HG03469 (cell line): ENCODE results near the gene GIMAP2.
"Not testable (repeated sequence)": the region's sequence is repeated elsewhere in the genome, so short reads cannot be mapped to it uniquely, and the experiment has no call there.

ENCODE experiments used
- ATAC-seq: cut with Tn5 transposase; IDR thresholded peaks from one replicate; pipeline ENCODE4 v1.9.1; 2021; ENCODE audit warnings: mild to moderate bottlenecking, moderate library complexity, moderate number of reproducible peaks; ENCODE audit not compliant: unreplicated experiment

GIMAP2 gene

DNA sequence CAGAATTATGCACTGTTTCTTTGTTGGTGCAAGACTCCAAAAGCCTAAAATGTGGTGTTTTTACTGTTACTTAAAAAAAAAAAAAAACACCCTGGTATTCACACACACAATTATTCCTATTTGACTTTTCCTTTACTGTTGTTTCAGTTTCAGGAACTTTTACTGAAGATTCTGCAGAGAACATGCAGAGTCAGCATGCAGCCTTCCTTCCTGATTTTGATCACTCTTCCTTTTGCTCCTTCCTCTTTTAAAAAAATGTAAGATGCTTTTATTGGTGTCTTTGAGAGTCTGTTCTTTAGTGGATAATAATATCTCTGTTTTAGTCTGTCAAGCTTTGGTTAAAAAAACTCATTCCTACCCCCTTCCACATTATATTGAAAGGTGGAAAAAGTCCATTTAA lies 9.2 kb upstream of the GIMAP2 start:
- not testable (repeated sequence) for ATAC-seq

DNA sequence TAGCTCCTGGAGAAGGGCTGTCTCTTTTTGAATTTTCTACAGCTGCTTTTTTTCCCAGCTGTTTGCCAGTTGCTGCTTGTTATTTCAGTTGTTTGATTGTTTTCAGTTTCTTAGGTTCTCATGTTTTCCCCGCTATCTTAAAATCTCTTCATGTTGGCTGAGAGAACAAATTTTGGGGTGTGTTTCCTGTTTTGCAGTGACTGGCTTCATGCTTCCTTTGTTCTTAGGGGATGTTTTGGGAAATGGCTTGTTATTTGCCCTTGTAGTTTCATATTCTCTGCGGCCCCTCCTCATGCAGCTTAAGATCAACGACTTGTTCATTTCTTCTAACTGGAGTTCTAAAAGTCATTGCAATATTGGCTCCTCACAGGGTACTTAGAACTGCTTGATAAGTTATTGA lies 8.7 kb upstream of the GIMAP2 start:
- ATAC-seq, result not testable (repeated sequence)

DNA sequence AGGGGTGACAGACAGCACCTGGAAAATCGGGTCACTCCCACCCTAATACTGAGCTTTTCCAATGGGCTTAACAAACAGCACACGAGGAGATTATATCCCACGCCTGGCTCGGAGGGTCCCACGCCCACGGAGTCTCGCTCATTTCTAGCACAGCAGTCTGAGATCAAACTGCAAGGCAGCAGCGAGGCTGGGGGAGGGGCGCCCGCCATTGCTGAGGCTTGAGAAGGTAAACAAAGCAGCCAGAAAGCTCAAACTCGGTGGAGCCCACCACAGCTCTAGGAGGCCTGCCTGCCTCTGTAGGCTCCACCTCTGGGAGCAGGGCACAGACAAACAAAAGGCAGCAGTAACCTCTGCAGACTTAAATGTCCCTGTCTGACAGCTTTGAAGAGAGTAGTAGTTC lies 6.9 kb upstream of the GIMAP2 start:
- ATAC-seq, result not testable (repeated sequence)

DNA sequence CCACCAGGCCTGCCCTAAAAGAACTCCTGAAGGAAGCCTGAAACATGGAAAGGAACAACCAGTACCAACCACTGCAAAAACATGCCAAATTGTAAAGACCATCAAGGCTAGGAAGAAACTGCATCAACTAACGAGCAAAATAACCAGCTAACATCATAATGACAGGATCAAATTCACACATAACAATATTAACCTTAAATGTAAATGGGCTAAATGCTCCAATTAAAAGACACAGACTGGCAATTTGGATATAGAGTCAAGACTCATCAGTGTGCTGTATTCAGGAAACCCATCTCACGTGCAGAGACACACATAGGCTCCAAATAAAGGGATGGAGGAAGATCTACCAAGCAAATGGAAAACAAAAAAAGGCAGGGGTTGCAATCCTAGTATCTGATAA lies 5.1 kb upstream of the GIMAP2 start:
- not testable (repeated sequence) for ATAC-seq

DNA sequence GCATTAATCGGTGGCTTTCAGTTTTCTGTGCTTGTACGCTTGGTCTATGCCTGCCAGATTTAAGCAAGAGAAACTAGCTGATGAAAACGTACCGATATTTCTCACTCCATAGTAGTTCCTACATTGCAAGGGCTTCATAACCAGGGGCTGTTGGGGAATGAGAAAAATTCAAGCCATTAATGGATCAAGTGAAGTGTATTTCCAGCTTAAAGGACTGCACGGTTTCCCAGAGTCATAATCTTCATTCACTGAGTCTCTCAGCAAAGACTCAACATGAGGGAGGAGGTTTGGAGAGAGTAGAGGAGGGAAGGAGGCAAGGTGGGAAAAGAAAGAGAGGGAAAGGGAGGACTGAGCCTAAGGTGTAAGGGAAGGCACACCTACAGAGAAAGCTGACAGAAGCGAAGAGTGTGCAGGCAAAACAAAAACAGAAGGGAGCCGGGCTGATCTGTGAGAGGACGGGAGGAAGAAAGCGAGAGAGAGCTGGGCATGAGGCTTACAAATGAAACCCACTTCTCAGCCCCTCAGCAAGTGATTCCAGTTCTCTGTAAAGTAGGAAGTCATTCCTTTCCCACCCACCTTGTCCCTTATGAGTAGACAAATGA lies 625 bp downstream of the GIMAP2 start:
- no peak for ATAC-seq

DNA sequence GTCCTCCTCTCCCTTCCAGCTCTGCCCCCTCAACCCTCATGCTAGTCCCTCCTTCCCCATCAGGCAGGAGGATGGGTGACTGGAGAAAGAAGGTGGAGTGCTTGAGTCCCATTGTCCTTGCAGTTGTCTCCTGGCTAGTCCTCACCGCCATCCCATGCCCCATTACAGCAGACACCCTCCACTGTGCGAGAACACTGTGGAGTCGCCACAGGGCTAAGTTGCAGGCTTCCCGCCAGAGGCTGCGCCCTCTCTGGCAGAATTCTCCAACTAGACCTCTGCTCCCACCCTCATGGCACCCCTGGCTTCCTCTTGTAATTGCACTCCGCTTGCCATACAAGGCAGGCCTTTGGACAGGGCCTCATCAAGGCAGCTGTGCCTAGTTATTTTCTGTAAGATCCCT lies 3.1 kb downstream of the GIMAP2 start:
- ATAC-seq, result no peak

DNA sequence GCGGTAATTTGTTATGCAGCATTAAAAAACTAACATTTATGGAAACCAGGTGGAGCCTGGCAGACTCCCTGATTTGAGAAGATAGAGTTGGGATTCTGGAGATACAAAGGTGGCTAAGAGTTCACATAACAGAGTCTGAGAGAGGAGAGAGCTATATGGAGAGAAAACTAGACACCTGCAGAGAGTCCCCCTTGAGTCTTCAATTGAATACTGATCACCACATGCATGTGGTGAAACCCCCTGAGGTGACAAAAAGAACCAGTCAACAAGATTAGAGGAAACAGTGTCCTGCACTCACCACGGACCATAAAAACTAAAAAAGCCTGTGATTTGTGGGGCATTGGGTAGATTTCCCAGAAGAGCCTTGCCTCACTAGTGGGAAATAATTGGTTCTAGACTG lies 10.1 kb downstream of the GIMAP2 start:
- no peak for ATAC-seq

DNA sequence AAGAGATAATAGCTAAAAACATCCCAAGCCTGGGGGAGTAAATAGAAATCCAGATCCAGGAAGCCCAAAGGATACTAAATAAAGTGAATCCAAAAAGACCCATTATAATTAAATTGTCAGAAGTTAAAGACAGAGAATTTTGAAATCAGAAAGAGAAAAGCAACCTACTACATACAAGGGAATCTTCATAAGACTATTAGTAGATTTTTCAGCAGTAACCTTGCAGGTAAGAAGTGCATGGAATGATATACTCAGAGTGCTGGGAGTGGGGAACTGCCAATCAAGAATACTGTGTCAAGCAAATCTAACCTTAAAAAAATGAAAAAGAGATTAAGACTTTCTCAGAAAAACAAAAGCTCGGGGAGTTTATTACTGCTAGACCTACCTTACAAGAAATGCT lies 17.7 kb downstream of the GIMAP2 start:
- ATAC-seq, result no peak

DNA sequence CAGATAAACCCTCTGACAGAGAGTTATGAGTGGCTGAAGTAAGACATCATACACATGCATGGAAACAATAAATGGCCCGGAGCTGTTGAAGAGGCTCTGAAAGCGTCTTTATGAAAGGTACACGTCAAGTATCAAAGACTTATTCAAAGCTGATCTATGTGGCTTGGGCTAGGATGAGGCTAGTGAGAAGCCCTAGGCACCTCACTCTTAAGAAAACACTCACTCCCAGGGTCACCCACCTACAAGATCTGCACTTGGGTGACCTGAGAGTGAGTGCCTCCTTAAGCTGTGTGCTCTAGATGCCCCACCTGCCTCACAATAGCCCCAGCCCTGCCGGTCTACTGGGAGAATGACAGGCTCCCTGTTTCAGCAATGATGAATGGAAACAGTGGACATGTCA lies 29.8 kb downstream of the GIMAP2 start:
- no peak for ATAC-seq

DNA sequence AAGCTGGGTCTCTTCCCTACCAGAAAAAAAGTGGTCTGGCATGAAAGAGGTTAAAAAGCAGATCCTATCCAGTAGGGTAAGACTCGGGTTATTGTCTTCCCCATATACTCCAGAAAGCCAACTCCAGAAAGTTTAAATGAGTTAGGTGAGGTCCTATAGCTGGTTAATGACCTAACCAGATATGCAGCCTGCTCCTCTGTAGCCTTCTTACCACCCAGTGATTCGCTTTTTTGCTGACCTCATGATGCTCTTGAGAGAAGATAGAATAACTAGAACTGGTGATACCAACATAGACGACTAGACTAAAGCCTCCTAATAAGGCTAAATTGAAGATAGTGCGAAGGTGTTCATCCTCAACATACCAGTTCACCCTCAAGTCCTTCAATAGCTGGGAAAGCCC lies 30.2 kb downstream of the GIMAP2 start:
- ATAC-seq, result no peak

DNA sequence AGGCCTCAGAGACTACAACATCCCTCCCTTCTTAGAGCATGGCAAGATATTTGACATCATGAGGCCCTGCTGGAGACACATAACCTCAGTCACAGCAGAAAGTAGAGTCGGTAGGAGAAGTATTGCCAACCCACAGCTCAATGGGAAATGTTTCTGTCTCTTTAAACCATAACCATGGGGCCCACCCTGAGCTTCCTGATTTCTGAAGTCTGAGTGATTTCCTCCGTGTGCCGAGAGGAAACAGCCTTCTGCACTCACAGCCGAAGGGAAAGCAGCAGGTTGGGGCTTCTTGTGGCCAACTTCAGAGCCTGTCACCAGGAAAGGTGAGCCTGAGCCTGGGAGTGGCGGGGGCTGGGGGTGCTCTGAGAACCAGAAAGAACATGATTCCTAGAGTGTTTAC lies 30.9 kb downstream of the GIMAP2 start, which contains the start of gene GIMAP1:
Gene GIMAP1, plus strand, starts transcription at position 246 of the 400 bp plus-strand sequence. CDS start 2,435 bp downstream, outside the sequence.
- ATAC-seq, result no peak

DNA sequence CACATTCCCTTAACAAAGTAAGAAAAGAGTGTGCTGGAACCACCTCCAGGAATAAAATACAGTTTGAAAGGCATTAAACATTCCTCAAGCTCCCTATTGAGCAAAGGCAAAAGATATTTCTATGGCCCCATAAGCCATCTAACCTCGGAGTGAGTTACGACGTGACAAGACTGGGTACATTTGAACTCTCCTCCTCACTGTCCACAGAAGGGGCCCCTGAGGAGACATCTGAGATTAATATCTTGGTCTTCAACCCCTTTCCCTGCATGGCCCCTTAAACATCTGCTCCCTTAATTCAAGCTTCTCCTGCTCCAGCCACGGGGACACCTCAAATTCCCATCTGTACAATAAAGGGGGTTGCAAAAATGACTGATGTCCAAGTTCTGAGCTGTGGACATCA lies 31.4 kb downstream of the GIMAP2 start:
- ATAC-seq, result no peak

DNA sequence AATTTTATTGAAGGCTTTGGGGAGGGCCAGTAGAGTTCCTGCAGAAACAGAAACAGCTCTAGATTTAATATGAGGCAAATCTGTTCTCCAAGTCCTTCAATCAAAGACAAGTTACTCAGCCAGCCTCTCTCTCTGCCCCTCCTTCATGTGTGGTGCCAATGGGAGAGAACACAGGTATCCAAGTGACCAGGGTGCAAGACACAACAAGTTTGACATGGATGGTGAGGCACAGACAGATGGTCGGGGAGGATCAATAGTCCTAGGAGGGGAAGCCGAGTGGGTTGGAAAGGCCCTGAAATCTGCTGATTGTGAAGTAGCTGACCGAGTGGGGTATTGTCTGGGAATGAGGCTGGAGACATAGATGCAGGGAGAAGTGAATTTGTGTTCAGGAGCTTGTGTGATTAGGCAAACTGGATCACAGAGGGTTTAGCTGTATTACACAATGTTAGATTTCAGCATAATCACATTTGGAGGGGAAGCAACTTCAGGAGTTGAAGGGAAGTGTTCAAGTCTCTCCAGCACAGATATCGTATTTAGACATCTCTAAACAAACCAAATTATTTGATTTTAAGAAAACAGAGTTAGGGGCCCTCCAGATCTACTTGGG lies 32.4 kb downstream of the GIMAP2 start:
- no peak for ATAC-seq

DNA sequence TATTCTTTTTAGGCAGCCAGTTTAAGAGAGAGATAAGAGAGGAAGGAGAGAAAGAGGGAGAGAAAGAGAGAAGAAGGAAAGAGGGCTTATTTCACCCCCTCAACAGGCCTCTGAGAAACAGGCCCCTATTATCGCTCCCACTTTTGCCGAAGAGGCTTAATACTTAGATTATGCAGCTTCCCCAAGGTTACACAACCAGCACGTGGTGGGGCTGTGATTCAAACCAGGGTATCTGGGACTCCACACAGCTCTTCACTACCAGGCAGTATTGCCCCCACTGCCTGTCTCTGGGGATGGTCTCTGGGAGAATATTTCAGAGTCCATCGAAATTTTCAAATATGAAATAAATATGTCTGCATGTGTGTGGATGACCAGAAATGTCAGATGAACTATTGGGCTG lies 33.9 kb downstream of the GIMAP2 start:
- ATAC-seq, result no peak

DNA sequence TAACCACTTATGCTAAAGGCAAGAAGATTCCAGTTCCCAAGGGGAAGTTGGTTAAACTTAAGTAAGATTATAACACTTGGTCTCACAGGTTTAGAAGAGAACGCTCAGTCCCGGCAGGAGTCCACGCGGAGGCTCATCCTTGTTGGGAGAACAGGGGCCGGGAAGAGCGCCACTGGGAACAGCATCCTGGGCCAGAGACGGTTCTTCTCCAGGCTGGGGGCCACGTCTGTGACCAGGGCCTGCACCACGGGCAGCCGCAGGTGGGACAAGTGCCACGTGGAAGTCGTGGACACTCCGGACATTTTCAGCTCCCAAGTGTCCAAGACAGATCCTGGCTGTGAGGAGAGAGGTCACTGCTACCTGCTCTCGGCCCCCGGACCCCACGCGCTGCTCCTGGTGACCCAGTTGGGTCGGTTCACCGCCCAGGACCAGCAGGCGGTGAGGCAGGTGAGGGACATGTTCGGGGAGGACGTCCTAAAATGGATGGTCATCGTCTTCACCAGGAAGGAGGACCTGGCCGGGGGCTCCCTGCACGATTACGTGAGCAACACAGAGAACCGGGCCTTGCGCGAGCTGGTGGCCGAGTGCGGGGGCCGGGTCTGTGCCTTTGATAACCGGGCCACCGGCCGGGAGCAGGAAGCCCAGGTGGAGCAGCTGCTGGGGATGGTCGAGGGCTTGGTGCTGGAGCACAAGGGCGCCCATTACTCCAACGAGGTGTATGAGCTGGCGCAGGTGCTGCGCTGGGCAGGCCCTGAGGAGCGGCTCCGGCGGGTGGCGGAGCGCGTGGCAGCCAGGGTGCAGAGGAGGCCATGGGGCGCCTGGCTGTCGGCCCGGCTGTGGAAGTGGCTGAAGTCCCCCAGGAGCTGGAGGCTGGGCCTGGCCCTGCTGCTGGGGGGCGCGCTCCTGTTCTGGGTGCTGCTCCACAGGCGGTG lies 34.7 kb downstream of the GIMAP2 start:
- ATAC-seq, result no peak

DNA sequence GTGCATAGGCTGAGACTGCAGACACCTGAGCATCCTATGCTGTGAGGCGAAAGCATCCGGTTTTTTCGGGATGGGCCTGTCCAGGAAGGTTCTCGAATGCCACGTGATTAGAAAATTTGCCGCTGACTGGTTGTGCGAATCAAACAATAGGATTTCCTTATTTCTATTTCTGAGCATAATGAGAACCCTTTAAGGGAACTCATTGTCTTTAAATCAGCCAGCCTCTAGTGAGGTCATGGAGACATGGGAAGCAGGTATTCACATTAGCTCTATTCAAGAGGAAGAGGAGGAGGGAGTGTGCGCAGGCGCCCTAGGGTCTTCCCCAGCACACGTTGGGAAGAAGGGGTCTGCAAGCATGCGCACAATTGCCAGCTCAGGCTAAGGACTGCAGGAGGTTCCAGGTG lies 36.5 kb downstream of the GIMAP2 start:
- ATAC-seq, result no peak

DNA sequence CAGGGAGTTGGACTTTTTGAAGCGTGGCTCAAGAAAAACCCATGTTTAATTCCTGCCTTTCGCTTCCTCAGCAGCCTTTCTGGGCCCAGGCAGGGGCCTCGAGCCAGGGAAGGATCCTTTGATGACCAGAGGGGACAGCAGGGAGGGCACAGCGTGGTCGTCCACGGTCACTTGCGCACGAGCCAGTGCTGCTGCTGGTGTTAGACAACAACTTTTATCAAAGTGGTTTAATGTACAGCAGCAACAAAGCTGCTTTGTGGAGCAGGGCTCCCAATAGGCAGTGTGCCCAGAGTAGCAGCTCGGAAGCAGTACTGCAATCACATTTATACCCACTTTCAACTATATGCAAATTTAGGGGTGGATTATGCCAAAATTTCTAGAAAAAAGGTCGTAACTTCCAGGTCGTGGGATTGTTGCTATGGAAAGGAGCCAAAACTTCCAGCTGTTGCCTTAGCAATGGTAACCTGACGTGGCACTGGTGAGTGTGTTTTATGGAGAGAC lies 37.0 kb downstream of the GIMAP2 start:
- no peak for ATAC-seq

DNA sequence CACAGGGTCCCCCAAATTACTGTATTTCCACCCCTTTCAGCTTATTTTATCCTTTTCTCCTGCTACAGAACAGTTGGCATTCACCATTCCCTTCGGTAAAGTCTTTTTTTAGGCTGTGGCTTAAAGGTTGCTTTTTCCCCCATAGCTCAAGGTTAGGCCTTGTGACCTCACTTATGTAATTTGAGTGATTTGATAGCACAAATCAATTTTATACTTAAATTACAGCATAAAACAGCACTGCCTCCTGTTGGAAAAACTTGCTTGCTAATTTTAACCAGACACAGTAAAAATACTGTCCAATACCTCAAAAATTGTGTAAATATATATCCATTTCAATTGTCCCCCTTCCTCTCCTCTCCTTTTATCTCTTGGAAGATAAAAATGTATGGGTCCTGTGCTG lies 38.0 kb downstream of the GIMAP2 start:
- no peak for ATAC-seq

DNA sequence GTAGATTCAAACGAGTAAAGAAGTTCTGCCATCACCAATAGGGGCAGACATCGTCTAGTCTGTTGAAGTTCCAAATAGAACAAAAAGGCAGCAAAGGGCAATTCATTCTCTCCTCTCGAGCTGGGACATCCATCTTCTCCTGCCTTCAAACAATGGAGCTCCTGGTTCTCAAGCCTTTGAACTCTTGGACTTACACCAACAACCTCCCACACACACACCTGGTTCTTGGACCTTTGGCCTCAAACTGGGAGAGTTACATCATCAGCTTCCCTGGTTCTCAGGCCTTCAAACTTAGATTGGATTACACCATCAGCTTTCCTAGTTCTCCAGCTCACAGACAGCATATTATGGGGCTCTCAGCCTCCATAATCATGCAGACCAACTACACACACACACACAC lies 41.9 kb downstream of the GIMAP2 start:
- ATAC-seq, result no peak

DNA sequence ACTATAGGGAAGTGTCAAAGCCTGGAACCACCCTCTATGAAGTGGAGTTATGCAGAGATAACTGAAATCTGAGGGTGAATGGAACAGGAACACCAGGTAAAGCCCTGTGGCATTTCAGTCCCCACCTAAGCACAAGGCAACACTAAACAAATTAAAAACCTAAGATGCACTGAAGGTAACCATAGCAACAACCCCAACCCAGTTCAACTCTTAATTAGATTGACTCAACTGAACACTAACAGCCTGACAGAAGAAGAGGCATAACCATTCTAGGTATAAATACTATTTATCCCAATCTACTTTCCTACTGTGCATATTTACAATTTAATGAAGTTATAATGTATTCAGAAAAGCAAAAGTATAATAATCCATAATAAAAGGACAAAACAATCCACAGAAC lies 42.5 kb downstream of the GIMAP2 start:
- no peak for ATAC-seq

DNA sequence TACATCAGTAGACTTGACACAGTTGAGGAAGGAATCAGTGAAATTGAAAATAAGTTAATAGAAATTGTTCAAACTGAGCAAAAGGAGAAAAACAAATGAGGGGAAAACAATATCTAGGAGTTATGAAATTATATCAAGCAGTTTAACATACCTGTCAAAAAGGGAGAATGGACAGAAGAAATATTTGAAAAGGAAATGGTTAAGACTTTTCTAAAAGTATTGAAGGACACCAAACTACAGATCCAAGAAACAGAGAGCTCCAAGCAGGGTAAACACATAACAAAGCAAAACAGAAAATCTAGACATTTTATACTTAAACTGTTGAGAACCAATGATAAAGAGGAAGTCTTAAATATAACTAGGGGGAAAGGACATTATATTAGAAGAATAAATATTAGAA lies 43.1 kb downstream of the GIMAP2 start:
- ATAC-seq, result no peak

DNA sequence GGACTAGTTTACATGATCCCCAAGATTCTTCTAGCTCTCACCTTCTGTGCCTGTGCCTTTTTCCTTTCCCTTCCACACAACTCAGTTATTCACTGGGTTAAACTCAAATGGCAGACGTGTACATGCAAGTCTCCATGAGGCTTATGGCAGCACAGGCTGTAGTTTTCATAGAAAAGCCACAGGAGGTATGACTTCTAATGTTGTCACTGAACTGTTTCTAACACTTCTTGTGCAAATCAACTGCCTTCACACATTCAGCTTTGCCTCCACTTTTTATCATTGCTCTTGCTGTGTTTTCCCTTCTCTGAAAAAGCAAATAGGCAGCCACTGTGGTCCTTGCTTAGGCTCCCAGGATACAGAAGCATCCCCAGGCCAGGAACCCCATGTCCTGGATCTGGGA lies 46.4 kb downstream of the GIMAP2 start:
- ATAC-seq, result no peak
